HepG2 (cell line): ENCODE results near the gene VMO1. TPM values are rescaled to one million over a fixed set of nuclear protein-coding genes. Genes with fewer than 3 reads are reported as not detected.

Experiments used
- ATM ChIP-seq: fragments of 450-650 bp; IDR thresholded peaks from 2 replicates; pipeline ENCODE4 v1.7.1; 2017; ENCODE audit warnings: mild to moderate bottlenecking, borderline replicate concordance
- CREB1 ChIP-seq, 2 experiments: fragments of 450-650 bp in 1 of 2; IDR thresholded peaks; 2 replicates each; pipeline ENCODE4 v1.6.1; 2016 to 2017; ENCODE audit warnings: control low read depth in 1 of 2, mild to moderate bottlenecking in 1 of 2, missing compliant biosample characterization in 1 of 2, missing genetic modification characterization in 1 of 2
- ELF3 ChIP-seq: IDR thresholded peaks from 2 replicates; pipeline ENCODE4 v1.6.1; 2016; ENCODE audit warnings: missing genetic modification reagents, missing compliant biosample characterization
- KLF15 ChIP-seq: sonication (generic); formaldehyde crosslinking; IDR thresholded peaks from 2 replicates; pipeline ENCODE4 v1.8.1; 2023; ENCODE audit warnings: borderline replicate concordance, mild to moderate bottlenecking, inconsistent platforms, missing genetic modification reagents, mixed read lengths
- MAZ ChIP-seq, 2 experiments: sonication (generic) in 1 of 2; formaldehyde crosslinking in 1 of 2; IDR thresholded peaks; 2 replicates each; pipeline versions ENCODE4 v1.5.0 to v1.6.1; 2012 to 2020; ENCODE audit warnings: low read depth in 2 of 2, mild to moderate bottlenecking in 2 of 2, borderline replicate concordance in 1 of 2, improper control_type of control experiment in 1 of 2, low read length in 1 of 2, missing genetic modification reagents in 1 of 2, moderate library complexity in 1 of 2
- REXO4 ChIP-seq: sonication (generic); formaldehyde crosslinking; IDR thresholded peaks from 2 replicates; pipeline ENCODE4 v1.8.0; 2022; ENCODE audit warnings: missing genetic modification reagents, mild to moderate bottlenecking, borderline replicate concordance
- SMARCE1 ChIP-seq: fragments of 450-650 bp; IDR thresholded peaks from 2 replicates; pipeline ENCODE4 v1.6.1; 2017; ENCODE audit warnings: borderline replicate concordance
- TBX2 ChIP-seq: sonication (generic); formaldehyde crosslinking; IDR thresholded peaks from 2 replicates; pipeline ENCODE4 v1.5.0; 2020; ENCODE audit warnings: missing genetic modification reagents, mild to moderate bottlenecking, borderline replicate concordance
- XBP1 ChIP-seq: sonication (generic); formaldehyde crosslinking; IDR thresholded peaks from 2 replicates; pipeline ENCODE4 v1.5.0; 2020; ENCODE audit warnings: missing genetic modification reagents
- ZNF235 ChIP-seq: sonication (generic); formaldehyde crosslinking; IDR thresholded peaks from 2 replicates; pipeline ENCODE4 v1.8.1; 2023; ENCODE audit warnings: mild to moderate bottlenecking, missing genetic modification reagents, borderline replicate concordance
- ZNF263 ChIP-seq: sonication (generic); formaldehyde crosslinking; IDR thresholded peaks from 2 replicates; pipeline ENCODE4 v1.4.0; 2020; ENCODE audit warnings: missing genetic modification reagents
- ZNF501 ChIP-seq: sonication (generic); formaldehyde crosslinking; IDR thresholded peaks from 2 replicates; pipeline ENCODE4 v1.5.1; 2020; ENCODE audit warnings: mild to moderate bottlenecking, moderate library complexity, missing genetic modification reagents
- ZNF557 ChIP-seq: sonication (generic); formaldehyde crosslinking; IDR thresholded peaks from 2 replicates; pipeline ENCODE4 v1.4.0; 2020; ENCODE audit warnings: missing genetic modification reagents
- ZNF678 ChIP-seq: sonication (generic); formaldehyde crosslinking; IDR thresholded peaks from 2 replicates; pipeline ENCODE4 v1.4.0; 2020; ENCODE audit warnings: mild to moderate bottlenecking, missing genetic modification reagents
- ZSCAN9 ChIP-seq: IDR thresholded peaks from 2 replicates; pipeline ENCODE4 v1.6.1; 2016; ENCODE audit warnings: borderline replicate concordance
- polyA plus RNA-seq, 8 experiments: library from polyadenylated mRNA; depleted of rRNA in 3 of 8; stranded (reverse) in 7 of 8; unstranded in 1 of 8; fragments of >200 nt; fragmentation: Illumina TruSeq in 4 of 8; extraction: Trizol in 4 of 8; gene quantifications; 2 replicates each; pipeline versions ENCODE4 v1.2.1 to v1.2.3, GENCODE V29; 2011 to 2016; ENCODE audit warnings: low read depth in 4 of 8, missing spikeins in 1 of 8, mixed read lengths in 1 of 8; ENCODE audit not compliant: insufficient read depth in 1 of 8
- total RNA-seq, 5 experiments: library from RNA; depleted of rRNA; stranded (reverse); fragments of >200 nt; fragmentation: Illumina TruSeq; extraction: Trizol; gene quantifications; 2 replicates each; pipeline ENCODE4 v1.2.3, GENCODE V29; 2016; ENCODE audit warnings: low read depth in 1 of 5
- TF ChIP-seq, protein P1 (sequence below): sonication (generic); formaldehyde crosslinking; IDR thresholded peaks from 2 replicates; pipeline ENCODE4 v1.9.0; 2022; ENCODE audit warnings: missing genetic modification reagents, mild to moderate bottlenecking, borderline replicate concordance
- TF ChIP-seq, protein P2 (sequence below): sonication (generic); formaldehyde crosslinking; IDR thresholded peaks from 2 replicates; pipeline ENCODE4 v1.4.0; 2020; ENCODE audit warnings: missing genetic modification reagents
- TF ChIP-seq, protein P3 (sequence below): IDR thresholded peaks from 2 replicates; pipeline ENCODE4 v1.6.1; 2016; ENCODE audit warnings: low read depth, missing genetic modification reagents, missing compliant biosample characterization
- TF ChIP-seq, protein P4 (sequence below): sonication (generic); formaldehyde crosslinking; IDR thresholded peaks from 2 replicates; pipeline ENCODE4 v1.8.0; 2022; ENCODE audit warnings: mild to moderate bottlenecking, missing genetic modification reagents

The VMO1 gene
- total and polyA plus RNA-seq, 2 of the 13 experiments (the other 11 are each of a cell fraction or from before 2014, with no cell fraction given) = not detected

DNA sequence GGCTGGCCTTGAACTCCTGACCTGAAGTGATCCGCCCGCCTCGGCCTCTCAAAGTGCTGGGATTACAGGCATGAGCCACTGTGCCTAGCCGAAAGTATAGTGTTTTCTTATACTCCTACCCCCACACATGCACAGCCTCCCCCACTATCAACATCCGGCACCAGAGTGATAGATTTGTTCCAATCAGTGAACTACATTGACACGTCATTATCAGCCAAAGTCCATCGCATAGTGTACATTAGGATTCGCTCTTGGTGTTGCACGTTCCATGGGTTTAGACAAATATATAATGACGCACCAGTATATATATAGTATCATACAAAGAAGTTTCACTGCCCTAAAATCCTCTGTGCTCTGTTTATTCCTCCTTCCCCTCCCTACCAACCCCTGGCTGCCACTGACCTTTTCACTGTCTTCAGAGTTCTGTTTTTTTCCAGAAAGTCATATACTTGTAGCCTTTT is 26.4 kb downstream of the VMO1 start (continued):
- TF ChIP-seq, protein P1, sequence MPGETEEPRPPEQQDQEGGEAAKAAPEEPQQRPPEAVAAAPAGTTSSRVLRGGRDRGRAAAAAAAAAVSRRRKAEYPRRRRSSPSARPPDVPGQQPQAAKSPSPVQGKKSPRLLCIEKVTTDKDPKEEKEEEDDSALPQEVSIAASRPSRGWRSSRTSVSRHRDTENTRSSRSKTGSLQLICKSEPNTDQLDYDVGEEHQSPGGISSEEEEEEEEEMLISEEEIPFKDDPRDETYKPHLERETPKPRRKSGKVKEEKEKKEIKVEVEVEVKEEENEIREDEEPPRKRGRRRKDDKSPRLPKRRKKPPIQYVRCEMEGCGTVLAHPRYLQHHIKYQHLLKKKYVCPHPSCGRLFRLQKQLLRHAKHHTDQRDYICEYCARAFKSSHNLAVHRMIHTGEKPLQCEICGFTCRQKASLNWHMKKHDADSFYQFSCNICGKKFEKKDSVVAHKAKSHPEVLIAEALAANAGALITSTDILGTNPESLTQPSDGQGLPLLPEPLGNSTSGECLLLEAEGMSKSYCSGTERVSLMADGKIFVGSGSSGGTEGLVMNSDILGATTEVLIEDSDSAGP (CRISPR knock-in tag) = no peak; the same call in 1 of the 2 replicates
- TF ChIP-seq, protein P2, sequence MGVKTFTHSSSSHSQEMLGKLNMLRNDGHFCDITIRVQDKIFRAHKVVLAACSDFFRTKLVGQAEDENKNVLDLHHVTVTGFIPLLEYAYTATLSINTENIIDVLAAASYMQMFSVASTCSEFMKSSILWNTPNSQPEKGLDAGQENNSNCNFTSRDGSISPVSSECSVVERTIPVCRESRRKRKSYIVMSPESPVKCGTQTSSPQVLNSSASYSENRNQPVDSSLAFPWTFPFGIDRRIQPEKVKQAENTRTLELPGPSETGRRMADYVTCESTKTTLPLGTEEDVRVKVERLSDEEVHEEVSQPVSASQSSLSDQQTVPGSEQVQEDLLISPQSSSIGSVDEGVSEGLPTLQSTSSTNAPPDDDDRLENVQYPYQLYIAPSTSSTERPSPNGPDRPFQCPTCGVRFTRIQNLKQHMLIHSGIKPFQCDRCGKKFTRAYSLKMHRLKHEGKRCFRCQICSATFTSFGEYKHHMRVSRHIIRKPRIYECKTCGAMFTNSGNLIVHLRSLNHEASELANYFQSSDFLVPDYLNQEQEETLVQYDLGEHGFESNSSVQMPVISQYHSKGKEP = no peak
- TF ChIP-seq SMARCE1 (no peak), ZNF557 (CRISPR knock-in tag) (no peak), MAZ (IDR thresholded peaks at IDR 0.05; ENCODE audit: borderline replicate concordance, low read depth, low read length) (0 out of 2 replicates have a peak, but pooled peaks have one; percentile 59), MAZ (CRISPR knock-in tag; IDR thresholded peaks at IDR 0.05; ENCODE audit: low read depth) (peak; percentile 53; the same call in 1 of the 2 replicates), CREB1 (IDR thresholded peaks at IDR 0.05) (peak; percentile 96), CREB1 (CRISPR knock-in tag; IDR thresholded peaks at IDR 0.05) (peak; percentile 93), ZNF501 (no peak), ZNF263 (0 out of 2 replicates have a peak, but pooled peaks have one; percentile 28), XBP1 (CRISPR knock-in tag) (no peak; the same call in 1 of the 2 replicates), TBX2 (CRISPR knock-in tag) (peak; percentile 96), KLF15 (no peak), ZSCAN9 (CRISPR knock-in tag) (no peak; the same call in 1 of the 2 replicates), ZNF235 (CRISPR knock-in tag) (no peak), ELF3 (CRISPR knock-in tag) (peak; percentile 81), REXO4 (CRISPR knock-in tag) (no peak), ATM (no peak), ZNF678 (CRISPR knock-in tag) (no peak)
- TF ChIP-seq, protein P3, sequence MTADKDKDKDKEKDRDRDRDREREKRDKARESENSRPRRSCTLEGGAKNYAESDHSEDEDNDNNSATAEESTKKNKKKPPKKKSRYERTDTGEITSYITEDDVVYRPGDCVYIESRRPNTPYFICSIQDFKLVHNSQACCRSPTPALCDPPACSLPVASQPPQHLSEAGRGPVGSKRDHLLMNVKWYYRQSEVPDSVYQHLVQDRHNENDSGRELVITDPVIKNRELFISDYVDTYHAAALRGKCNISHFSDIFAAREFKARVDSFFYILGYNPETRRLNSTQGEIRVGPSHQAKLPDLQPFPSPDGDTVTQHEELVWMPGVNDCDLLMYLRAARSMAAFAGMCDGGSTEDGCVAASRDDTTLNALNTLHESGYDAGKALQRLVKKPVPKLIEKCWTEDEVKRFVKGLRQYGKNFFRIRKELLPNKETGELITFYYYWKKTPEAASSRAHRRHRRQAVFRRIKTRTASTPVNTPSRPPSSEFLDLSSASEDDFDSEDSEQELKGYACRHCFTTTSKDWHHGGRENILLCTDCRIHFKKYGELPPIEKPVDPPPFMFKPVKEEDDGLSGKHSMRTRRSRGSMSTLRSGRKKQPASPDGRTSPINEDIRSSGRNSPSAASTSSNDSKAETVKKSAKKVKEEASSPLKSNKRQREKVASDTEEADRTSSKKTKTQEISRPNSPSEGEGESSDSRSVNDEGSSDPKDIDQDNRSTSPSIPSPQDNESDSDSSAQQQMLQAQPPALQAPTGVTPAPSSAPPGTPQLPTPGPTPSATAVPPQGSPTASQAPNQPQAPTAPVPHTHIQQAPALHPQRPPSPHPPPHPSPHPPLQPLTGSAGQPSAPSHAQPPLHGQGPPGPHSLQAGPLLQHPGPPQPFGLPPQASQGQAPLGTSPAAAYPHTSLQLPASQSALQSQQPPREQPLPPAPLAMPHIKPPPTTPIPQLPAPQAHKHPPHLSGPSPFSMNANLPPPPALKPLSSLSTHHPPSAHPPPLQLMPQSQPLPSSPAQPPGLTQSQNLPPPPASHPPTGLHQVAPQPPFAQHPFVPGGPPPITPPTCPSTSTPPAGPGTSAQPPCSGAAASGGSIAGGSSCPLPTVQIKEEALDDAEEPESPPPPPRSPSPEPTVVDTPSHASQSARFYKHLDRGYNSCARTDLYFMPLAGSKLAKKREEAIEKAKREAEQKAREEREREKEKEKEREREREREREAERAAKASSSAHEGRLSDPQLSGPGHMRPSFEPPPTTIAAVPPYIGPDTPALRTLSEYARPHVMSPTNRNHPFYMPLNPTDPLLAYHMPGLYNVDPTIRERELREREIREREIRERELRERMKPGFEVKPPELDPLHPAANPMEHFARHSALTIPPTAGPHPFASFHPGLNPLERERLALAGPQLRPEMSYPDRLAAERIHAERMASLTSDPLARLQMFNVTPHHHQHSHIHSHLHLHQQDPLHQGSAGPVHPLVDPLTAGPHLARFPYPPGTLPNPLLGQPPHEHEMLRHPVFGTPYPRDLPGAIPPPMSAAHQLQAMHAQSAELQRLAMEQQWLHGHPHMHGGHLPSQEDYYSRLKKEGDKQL (CRISPR knock-in tag) = peak; percentile 82
- TF ChIP-seq, protein P4, sequence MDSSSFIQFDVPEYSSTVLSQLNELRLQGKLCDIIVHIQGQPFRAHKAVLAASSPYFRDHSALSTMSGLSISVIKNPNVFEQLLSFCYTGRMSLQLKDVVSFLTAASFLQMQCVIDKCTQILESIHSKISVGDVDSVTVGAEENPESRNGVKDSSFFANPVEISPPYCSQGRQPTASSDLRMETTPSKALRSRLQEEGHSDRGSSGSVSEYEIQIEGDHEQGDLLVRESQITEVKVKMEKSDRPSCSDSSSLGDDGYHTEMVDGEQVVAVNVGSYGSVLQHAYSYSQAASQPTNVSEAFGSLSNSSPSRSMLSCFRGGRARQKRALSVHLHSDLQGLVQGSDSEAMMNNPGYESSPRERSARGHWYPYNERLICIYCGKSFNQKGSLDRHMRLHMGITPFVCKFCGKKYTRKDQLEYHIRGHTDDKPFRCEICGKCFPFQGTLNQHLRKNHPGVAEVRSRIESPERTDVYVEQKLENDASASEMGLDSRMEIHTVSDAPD (CRISPR knock-in tag) = no peak; the same call in 1 of the 2 replicates
